GM19455 (cell line): ENCODE results near the gene EFNA5.

Source experiments
- ATAC-seq: cut with Tn5 transposase; IDR thresholded peaks from one replicate; pipeline ENCODE4 v1.9.1; 2021; ENCODE audit not compliant: unreplicated experiment

The EFNA5 gene

DNA sequence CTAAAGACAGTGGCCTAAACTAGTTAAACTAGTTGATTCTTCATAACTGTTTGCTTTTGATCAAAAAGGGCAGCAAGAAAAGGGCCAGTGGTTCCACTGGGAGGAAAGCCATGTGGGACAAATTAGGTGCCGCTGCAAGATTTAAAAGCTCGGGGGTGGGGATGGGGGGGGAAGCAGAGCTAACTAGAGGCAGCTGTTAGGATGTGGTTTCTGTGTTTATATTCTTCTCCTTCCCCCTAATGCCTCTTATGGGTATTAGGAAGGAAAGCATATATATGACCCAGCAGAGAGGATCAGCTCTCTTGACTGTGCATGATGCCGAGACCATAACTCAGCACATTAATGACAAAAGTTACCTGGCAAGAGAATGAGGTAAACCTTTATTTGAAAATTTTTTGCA is 65.7 kb downstream of the EFNA5 start:
- no peak for ATAC-seq

DNA sequence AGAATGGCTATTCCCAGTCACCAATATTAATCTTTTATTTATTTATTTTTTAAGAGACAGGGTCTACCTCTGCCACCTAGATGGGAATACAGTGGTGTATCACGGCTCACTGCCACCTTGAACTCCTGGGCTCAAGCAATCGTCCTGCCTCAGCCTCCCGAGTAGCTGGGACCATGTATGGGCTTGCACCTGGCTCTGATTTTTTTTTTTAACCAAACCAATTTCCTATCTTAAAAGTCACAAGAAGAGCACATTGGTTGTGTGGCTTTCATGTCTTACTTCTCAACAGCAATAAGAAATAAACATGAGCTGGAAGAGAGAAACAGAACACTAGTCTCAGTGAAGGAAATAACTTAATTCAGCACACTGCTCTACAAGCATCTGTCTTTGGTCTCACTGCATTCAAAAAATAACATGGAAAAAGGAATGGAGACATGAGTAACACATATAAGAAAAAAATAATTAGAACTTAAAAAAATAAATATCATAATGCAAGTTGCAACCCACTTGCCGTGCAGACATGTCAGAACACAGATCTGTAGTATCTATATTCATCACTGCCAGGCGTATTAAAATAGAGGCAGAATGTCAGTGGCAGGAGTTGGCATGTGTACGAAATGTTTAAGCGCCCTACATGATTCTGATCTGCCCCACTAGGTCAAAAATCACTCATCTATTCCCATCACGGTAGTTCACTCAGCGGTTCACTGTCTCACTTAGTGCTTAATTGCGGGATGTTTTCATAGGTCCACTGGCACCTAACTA is 66.4 kb downstream of the EFNA5 start:
- no peak for ATAC-seq

DNA sequence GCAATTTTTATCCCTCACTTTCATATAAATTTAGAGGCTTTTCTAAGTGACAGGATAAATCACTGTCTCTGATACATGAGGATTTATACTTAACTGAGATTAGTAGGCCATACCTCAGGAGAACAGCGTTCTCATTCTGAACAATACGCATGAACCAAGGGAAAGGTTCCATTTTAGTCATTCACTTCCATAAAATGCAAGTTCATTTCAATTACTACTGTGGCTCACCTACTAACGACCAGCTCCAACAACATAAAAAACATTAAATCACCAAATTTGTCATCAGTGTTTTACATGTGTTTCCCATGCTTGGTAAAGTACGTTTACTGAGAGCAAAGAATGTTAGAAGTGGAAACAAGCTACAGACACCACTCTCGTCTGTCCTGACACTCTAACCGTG is 67.4 kb downstream of the EFNA5 start:
- ATAC-seq = no peak

DNA sequence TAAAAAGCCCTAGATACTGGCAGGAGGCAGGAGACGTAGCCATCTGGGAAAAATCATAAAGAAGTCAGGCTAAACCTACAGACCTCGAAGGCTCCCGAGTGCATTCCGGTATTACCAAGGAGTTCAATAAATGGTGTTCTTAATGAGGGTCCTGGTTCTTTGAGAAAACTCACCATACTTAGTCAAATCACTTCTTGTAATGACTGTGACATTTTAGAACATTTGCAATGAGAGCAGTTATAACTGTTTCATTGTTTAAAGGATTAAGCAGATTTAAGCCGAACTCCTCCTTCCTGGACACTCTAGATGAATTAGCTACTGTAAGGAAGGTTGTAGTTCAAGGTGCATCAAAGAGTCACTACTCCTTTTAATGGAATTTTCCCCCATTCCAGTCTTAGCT is 67.8 kb downstream of the EFNA5 start:
- no peak for ATAC-seq

DNA sequence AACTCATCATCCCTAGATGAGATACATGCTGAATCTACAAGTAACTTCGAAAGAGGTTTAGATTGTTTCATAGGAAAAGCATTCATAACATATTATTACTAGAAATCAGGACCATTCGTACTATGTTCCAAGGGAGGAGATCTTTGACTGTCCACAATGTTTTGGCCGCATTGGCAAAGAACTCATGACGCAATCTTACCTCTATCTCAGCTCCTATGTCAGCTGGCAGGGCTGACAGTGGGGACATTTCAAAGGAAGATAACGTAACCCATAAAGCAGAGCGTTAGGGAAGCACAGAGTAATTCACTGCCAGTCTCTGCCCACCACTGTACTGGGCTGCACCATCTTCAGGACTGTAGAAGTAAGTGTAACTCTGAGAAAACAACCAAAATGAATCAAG is 69.7 kb downstream of the EFNA5 start:
- ATAC-seq = no peak

DNA sequence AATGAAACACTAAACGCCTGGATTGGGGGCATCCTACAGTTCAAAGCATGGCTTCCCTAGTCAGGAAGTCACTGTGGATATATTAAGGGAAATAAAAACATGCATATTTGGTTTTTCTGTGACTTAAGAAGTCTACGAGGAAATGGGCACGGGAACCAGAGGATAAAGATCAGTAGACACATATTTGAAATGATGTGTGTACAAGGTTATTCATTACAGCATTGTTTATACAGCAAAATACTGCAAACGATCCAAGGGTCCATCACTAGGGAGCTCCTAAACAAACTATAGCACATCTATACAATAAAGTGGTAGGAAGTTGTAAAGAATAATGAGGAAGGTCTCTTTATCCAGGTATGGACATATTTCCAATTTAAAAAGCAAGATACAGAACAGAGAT is 71.8 kb downstream of the EFNA5 start:
- no peak for ATAC-seq

DNA sequence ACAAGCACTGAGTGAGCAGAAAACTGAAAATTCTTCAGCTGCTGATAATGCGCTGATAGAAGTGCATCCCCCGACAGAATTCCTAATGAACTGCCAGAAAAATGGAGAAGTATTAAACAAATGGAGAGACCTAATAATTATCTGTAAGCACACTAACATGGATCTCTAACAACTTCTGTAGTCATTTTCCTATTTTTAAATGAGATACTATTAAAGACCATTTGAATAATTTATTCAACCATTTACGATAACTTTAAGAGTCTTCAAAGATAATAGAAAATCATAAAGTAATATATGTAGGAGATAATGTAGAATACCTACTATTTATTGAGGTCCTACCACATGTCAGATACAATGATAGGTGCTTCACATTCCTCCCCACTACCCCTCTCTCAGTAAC is 72.9 kb downstream of the EFNA5 start:
- ATAC-seq = no peak

DNA sequence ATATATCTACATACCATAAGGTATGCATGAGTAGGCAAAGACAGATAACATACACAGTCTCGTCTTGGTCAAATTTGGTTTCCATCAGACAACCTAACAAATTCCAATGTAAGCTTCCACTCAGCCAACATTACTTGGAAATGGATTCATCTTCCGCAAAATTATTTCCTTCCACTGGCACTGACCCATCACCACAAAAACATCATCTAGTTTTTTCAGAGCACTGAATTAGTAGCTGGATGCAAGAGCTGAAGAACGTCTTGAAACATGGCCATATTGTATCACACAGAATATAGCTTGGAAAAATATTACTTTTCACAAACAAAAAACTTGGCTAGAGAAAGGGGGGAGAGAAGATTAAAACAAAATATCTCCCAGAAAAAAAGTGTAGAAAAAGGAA is 73.5 kb downstream of the EFNA5 start:
- ATAC-seq = no peak

DNA sequence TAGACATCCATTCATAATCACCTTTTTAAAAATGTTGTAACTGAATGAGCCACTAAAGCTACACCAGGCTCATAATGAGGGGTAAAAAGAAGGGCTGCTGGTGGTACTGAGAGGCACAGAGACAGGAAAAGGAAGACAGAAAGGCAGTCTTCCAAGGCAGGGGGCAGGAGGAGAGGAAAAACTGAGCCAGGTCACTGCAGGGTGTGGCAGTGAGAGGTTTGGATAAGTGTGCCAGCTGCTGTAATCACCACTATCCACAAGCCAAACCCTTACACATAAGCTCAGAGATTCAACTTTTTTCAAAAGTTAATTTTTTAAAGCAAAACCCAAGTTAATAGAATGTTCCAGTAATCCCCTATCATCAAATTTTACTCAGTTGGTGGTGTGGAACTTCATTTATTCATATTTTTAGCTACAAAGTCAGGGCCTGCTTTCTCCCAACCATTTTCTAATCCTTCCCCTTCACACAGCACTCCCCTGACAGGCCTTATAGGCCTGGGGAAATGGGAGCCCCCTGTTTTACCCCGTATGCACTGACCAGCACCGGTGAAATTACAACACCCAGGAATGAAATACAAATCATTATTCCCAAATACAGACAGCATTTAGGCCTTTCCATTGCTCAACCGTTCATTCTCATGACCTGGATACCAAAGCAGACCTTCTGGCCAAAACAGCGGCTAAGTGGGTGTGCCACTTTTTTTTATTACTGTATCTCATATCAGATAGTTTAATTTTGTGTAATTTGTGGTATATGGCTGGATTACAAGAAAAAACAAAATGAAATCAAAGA is 76.3 kb downstream of the EFNA5 start:
- no peak for ATAC-seq

DNA sequence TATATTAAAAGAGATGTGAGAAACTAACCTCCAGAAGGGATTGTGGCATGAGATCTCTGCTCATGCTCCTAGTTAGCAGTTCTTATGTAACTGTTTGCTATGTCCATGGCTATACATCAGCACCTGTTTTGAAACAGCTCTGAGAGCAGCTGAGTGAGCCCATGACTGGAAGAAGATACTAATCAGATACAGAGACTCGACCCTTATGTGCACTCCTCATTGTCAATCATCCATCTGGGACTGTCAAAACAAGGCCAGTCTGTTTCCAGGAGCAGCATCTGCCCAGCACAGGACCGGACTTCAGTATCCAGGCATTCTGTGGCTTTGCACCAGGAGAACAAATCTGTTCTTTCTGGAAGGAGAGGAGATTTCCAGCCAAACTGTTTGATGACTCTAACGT is 77.7 kb downstream of the EFNA5 start:
- no peak for ATAC-seq

DNA sequence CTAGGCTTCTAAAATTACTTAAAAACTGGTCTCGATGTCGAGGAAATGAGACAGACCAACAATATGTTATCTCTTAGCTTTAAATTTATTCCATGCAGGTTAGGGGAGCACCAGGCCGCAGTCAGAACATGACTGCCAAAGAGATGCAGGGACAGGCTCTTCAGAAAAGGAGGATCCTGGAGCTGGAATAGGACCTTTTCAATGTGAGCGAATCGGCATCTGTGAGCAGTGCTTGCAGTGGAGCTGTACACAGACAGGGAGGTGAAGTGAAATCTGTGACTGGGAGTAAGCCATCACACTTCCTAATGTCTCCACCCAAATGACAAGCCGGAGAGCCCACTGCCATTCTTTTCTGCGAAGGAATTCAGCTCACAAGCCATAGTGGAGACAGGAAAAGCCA is 78.2 kb downstream of the EFNA5 start:
- ATAC-seq = no peak

DNA sequence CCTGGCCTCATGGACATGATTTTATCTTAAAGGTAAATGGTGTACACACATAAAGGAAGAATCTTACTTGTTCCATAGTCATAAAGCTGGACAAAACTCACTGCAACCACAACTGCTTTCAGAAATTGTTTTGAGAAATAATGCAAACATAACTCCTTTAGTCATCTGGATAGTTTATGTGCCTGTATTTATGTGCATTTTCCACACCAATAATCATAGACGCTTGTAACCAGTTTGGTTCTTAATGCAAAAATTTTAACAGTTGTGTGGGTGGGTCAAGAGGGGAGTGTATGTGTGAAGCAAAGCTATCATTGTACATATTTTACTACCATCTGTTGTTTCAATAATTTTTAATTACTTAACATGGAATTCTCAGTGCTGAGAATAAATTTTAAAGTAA is 80.1 kb downstream of the EFNA5 start:
- no peak for ATAC-seq

DNA sequence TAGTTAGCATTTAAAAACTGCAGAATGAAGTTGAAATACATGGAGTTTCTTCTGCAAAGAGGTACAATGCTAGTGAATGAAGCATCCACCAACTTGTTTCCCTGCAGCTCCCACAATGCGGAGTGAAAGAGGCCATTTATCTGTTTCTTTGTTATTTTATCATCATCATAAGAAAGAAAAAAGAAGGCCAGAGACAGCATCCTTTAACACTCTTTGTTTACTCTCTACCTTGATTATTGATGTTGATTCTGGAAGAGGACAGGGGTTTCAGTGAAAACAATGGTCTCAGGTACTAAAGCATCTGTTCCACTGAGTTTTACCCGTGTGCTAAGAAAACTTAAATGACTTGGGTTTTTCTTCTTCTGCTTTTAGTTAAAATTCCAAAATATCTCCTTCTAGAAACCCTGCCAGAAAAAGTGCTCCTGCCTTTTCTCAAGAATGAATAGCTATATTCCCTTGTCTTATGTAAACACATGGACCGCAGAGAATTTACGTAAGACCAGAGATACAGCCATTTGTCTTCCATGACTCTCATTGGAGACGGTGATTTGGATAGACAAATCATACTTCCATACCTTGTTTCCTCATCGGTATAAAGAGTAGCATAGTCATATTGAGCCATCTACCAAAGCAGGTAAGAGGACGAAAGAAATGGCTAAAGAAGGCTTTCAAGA is 81.1 kb downstream of the EFNA5 start:
- no peak for ATAC-seq

DNA sequence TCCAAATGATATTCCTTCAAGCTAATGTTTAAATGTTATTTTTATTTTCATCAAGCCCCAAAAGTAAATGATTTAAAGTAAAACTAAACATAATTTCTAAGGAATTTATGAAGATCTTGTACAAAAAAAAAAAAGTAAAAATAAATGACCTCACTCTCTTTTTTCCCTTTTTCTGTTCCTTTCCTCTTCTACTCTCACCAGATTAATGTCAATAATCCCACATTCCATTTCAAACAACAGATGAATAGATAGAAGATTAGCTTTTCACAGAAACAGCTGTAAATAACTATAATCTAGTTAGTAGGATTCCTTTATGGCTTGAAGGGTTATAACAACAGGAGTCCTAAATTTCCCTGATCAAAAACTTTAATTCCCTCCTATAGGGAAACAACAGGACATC is 88.1 kb downstream of the EFNA5 start:
- no peak for ATAC-seq

DNA sequence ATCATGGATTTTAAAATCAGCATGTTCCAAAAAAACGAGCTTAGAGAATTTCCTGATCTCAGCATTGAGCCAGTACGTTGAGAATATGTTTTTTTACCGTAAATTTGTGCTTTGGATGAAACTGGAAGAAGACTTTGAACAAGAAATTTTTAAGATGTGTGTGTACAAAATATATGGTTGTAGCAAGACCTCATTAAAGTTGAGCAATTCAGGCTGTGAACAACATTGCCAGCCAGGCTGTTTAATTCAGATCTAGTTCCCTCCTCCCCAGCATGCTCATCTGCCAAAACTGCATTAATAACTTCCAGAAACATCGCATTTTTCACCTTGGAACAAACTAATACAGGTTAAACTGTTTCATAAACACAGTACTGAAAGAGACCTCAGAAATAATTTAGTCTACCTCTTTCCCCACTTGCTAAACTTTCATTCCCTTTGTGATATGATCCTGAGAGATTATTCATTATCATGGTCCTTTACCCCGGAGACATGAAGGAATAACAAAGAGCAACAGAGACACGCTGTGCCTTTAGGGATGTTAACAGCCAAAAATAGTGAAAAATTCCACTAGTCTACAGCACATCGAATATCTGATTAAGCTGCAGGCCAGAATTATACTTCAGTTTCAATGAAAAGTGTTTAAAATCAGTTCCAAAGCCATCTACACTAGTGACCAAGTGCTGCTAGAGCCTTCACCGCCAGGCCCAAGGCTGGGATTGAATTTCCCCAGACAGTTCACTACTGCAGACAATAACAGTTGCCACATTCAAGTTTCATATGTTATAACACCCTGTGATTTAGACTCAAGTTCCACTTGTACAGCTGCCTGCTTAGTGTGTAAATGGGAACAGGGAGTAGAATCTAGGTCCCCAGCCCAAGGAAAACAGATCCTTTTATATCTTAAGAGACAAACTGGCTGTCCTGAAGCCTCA is 89.6 kb downstream of the EFNA5 start:
- no peak for ATAC-seq

DNA sequence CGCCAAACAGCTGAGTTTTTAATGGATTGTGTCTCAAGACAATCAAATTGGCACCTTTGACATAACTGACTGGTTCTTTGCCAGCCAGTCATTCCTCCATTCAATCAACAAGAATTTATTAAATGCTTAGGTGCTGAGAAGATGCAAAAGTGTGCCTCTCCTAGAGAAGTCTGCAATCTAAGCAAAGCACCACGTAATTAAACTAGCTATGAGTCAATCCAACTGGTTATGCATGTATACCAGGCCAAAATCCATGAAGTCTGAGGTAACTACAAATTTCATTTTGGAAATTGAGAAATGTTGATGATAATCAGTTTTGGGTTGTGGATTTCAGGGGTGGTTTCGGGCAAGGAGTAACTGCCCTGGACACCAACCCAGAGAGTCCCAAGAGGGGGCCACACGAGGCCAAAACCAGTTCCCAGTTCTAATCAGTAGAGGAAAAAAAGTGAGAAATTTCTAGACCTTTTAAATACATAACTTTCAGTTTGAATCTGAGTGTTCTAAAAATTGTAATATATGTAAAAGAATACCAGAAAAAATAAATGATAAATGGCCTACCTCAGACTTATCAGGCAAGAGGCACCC is 92.6 kb downstream of the EFNA5 start:
- no peak for ATAC-seq

DNA sequence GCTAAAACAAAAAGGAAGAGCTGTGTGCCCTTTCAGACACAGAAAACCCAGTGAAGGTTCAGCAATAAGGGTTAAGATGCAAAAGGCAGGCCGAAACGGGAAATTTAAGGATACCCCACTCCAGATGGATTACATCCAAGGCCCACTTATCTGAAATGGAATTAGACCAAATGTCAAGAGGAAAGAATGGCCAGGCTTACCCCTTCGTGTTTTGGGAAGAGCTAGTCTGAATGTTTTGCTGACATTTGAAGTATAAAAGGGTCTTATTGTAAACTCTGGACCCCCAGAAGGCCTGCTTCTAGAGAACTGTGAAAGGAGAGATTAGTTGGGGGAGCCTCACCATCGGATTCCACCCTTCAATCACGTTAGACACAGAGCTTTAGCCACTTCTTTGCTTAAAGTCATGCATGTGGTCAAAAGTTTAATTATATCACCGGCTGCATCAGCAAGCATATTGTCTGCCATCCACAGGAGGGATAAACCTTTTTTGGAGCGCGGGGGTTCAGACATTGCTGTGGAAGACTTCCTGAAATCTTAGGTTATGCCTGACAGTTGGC is 93.3 kb downstream of the EFNA5 start:
- ATAC-seq = no peak

DNA sequence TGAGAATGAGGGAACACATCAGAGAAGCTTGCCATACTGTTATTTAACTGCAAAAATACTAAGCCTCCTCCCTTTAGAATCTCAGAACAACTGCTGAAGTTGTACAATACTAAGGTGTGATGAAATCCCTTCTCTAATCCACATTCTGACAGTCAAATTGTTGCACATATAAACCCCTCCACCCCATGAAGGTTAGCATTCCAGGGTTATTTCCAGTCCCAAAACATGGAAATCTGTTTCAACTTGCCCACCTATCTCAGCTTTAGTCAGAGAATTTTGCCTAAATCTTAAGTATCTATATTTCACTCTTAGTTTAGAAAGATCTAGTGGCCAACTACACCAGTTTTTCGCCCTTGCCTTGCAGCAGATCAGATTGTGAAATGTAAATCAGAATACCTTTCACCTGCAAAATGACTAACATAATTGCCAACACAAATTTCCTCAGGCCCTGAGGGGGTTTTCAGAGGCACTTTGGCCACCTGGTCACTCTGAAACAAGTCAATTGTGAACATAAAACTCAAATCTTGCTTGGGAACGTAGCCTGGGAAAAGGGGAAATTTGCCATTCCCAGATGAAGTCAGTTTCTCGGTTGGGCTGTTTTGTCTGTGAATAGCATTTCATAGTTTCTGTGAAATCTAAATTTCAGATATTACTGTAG is 93.9 kb downstream of the EFNA5 start:
- ATAC-seq = no peak

DNA sequence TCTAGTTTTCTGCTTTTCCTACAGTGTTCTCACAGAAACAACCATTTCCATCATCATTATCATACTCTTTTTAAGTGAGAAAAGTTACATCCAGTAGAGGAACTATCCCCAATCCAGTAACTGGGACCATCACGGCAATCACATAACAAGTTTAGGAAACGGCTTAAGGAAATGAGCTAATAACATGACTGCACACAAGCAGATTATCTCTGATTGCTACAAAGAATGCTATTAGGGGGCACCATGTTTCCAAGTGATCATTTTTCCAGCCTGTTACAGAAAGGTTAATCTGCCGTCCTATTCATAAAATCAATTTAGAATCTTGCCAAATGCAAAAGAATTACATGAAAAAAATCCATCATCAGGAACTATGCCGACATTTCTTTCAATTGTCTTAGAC is 94.6 kb downstream of the EFNA5 start:
- ATAC-seq = no peak

DNA sequence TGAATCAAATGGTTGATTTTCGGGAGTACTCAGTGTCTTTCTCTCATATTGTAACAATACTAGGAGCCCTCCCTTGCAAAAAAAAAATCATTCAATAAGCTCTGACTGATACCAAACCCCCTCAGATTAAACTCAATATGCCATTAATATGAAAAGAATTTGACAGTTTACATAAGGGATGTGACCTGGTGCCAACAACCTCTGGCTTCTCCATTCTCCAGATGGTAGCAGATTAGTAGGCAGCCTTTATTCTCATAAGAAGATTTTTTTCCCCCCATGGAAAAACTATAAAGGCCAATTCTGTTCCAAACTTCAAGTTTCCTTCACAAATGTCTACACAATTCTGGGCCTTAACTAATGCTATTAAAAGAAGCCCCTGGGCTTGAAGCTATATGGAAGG is 96.5 kb downstream of the EFNA5 start:
- ATAC-seq = no peak
